SU-DHL-6 (cell line): Measurements from ENCODE around the gene SLC47A2.

Experiments used
- EZH2phosphoT487 ChIP-seq: fragments of 200-600 bp; sonication (generic), shearing (Covaris generic); conservative IDR thresholded peaks from 2 replicates; pipeline ENCODE4 v1.6.1; 2018; ENCODE audit warnings: mild to moderate bottlenecking, antibody characterized with exemption, low read length, moderate library complexity, mixed read lengths
- TF ChIP-seq, protein P1 (sequence below): fragments of 200-600 bp; sonication (generic); IDR thresholded peaks from one replicate; pipeline ENCODE4 v1.5.1; 2017; ENCODE audit warnings: antibody characterized with exemption, mild to moderate bottlenecking, low read length, moderate library complexity; ENCODE audit not compliant: insufficient read depth, poor library complexity, severe bottlenecking

DNA sequence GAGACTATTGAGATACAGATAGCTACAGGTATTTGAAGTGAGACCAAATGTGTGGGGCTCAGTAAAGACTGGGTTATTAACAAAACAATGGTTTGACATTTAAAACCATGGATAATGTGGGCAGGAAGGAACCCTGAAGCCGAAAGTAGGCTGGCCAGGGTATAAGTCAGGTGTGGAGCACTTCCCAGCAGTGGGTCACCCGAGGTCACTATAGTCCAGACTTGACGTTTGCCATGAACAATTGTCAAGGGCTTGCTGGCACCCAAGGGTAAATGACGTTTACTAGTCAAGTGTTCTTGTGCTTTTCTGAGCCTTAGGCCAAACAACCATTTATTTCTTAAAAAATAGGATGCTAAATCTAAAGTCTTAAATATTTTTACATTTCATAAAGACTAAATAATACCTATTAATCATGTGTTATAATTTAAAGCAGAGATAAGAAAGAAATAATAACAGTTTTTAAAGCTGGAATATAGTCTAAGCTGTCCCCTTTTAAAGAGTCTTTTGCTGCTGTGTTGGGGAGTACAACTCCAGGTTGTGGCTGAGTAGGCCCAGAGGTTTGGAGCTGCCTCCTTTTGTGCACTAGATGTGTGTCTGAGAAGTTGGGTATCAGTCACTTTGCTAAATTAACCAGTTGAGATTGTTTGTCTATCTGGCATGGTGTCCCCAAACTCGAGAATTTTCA lies 52.1 kb downstream of the SLC47A2 start:
- TF ChIP-seq, protein P1, sequence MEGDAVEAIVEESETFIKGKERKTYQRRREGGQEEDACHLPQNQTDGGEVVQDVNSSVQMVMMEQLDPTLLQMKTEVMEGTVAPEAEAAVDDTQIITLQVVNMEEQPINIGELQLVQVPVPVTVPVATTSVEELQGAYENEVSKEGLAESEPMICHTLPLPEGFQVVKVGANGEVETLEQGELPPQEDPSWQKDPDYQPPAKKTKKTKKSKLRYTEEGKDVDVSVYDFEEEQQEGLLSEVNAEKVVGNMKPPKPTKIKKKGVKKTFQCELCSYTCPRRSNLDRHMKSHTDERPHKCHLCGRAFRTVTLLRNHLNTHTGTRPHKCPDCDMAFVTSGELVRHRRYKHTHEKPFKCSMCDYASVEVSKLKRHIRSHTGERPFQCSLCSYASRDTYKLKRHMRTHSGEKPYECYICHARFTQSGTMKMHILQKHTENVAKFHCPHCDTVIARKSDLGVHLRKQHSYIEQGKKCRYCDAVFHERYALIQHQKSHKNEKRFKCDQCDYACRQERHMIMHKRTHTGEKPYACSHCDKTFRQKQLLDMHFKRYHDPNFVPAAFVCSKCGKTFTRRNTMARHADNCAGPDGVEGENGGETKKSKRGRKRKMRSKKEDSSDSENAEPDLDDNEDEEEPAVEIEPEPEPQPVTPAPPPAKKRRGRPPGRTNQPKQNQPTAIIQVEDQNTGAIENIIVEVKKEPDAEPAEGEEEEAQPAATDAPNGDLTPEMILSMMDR = no peak
- TF ChIP-seq EZH2phosphoT487 = no peak
